Fibroblast of lung (primary cell): ENCODE measurements around the gene MYO10. TPM values are rescaled to one million over a fixed set of nuclear protein-coding genes. Genes with fewer than 3 reads are reported as not detected.

Source experiments
- DNase-seq, 2 donors: peaks; one replicate each; pipeline versions ENCODE4 v3.0.0 to v3.0.0-alpha.2; 2010; ENCODE audit warnings: low read depth in 2 of 2
- H2AFZ ChIP-seq: 2 replicates; pipeline ENCODE4 v1.5.1; 2012; ENCODE audit warnings: low read length, control low read depth, inconsistent platforms
- H3K27ac ChIP-seq: 2 replicates; pipeline ENCODE4 v1.5.1; 2011; ENCODE audit warnings: low read length, control low read depth; ENCODE audit not compliant: insufficient read depth
- H3K27me3 ChIP-seq: 2 replicates; pipeline ENCODE4 v1.5.1; 2011; ENCODE audit warnings: mild to moderate bottlenecking, low read length; ENCODE audit not compliant: control insufficient read depth, insufficient read depth
- H3K36me3 ChIP-seq: 2 replicates; pipeline ENCODE4 v1.5.1; 2011; ENCODE audit warnings: low read length; ENCODE audit not compliant: control insufficient read depth, insufficient read depth
- H3K4me1 ChIP-seq: 2 replicates; pipeline ENCODE4 v1.5.1; 2011; ENCODE audit warnings: low read length; ENCODE audit not compliant: control insufficient read depth, insufficient read depth; ENCODE audit errors: extremely low read depth
- H3K4me2 ChIP-seq: 2 replicates; pipeline ENCODE4 v1.5.1; 2011; ENCODE audit warnings: low read length, control low read depth; ENCODE audit not compliant: insufficient read depth; ENCODE audit errors: extremely low read depth
- H3K4me3 ChIP-seq, 4 experiments: fragments of 200-600 bp in 1 of 4; sonication (generic) in 1 of 4; replicated peaks in 1 of 4; 2 replicates each; pipeline ENCODE4 v1.5.1; 2011 to 2016; ENCODE audit warnings: low read length in 4 of 4, low read depth in 3 of 4, mild to moderate bottlenecking in 3 of 4, control low read depth in 2 of 4, inconsistent platforms in 1 of 4, mixed read lengths in 1 of 4; ENCODE audit not compliant: insufficient read depth in 1 of 4; ENCODE audit errors: control extremely low read depth in 1 of 4
- H3K79me2 ChIP-seq: 2 replicates; pipeline ENCODE4 v1.5.1; 2012; ENCODE audit warnings: mild to moderate bottlenecking, low read length, inconsistent platforms; ENCODE audit not compliant: control insufficient read depth, insufficient read depth
- H3K9ac ChIP-seq: 2 replicates; pipeline ENCODE4 v1.5.1; 2011; ENCODE audit warnings: mild to moderate bottlenecking, low read length, control low read depth; ENCODE audit not compliant: insufficient read depth
- H3K9me3 ChIP-seq: 2 replicates; pipeline ENCODE4 v1.5.1; 2012; ENCODE audit warnings: low read depth, low read length; ENCODE audit not compliant: control insufficient read depth, insufficient read depth
- H4K20me1 ChIP-seq: 2 replicates; pipeline ENCODE4 v1.5.1; 2011; ENCODE audit warnings: low read length; ENCODE audit not compliant: control insufficient read depth, insufficient read depth; ENCODE audit errors: extremely low read depth
- CTCF ChIP-seq, 2 donors: IDR thresholded peaks in 1 of 2; conservative IDR thresholded peaks in 1 of 2; 1 replicate in 1 of 2; 2 replicates in 1 of 2; pipeline ENCODE4 v1.5.1; 2011 to 2012; ENCODE audit warnings: low read length in 2 of 2, control low read depth in 1 of 2, inconsistent platforms in 1 of 2, low read depth in 1 of 2, mild to moderate bottlenecking in 1 of 2
- EZH2 ChIP-seq: IDR thresholded peaks from 2 replicates; pipeline ENCODE4 v1.5.1; 2012; ENCODE audit warnings: low read length, control low read depth, mild to moderate bottlenecking; ENCODE audit errors: missing control alignments
- polyA plus RNA-seq, 2 donors: library from polyadenylated mRNA; depleted of rRNA in 1 of 2; stranded (reverse) in 1 of 2; unstranded in 1 of 2; fragments of >200 nt; gene quantifications; 2 replicates each; pipeline ENCODE4 v1.2.1, GENCODE V29; 2011 to 2012; ENCODE audit warnings: missing spikeins in 1 of 2
- total RNA-seq: library from RNA; depleted of rRNA; stranded (reverse); fragments of >200 nt; gene quantifications from 2 replicates; pipeline ENCODE4 v1.2.1, GENCODE V29; 2014

MYO10 gene
- total and polyA plus RNA-seq, 2 donors (not counting 1 experiment from before 2014, with no cell fraction given), result 16.6 to 82.2 TPM

GRCh38 chr5:16709691-16710433 lies 226.2 kb downstream of the MYO10 start:
- no peak overlapping the region for H3K9ac ChIP-seq
- no peaks in the 10 kb centered on the region for H4K20me1 ChIP-seq
- no peak overlapping the region for H3K27ac ChIP-seq
- no peak overlapping the region for H3K4me2 ChIP-seq
- H3K4me1 ChIP-seq, result peaks cover 3% of the 10 kb centered on the region
- H3K79me2 ChIP-seq, result peaks cover 1% of the 10 kb centered on the region
- H2AFZ ChIP-seq, result no peak overlapping the region
- no peak overlapping the region for H3K4me3 ChIP-seq
- TF ChIP-seq CTCF (conservative IDR thresholded peaks at IDR 0.05 in 1 of 2, IDR thresholded peaks at IDR 0.05 in 1 of 2; ENCODE audit: low read depth in 1 of 2, low read length in 2 of 2) (no peak), EZH2 (no peak)
- no peaks in the 10 kb centered on the region for H3K27me3 ChIP-seq
- H3K9me3 ChIP-seq, result no peaks in the 10 kb centered on the region
- peaks cover 4% of the 10 kb centered on the region for H3K36me3 ChIP-seq
- no peak for DNase-seq

- H4K20me1 ChIP-seq, result no peaks in the 10 kb centered on the region
Observed at GRCh38 chr5:16707869-16708192, 228.3 kb downstream of the MYO10 start.

More at GRCh38 chr5:16707869-16708192, 228.3 kb downstream of the MYO10 start:
- Histone ChIP-seq H3K9me3 (no peaks in the 10 kb centered on the region), H3K9ac (no peak overlapping the region), H3K27me3 (no peaks in the 10 kb centered on the region), H3K4me3 (no peak overlapping the region), H3K27ac (no peak overlapping the region), H3K79me2 (no peaks in the 10 kb centered on the region), H3K4me1 (no peaks in the 10 kb centered on the region), H3K4me2 (no peak overlapping the region), H2AFZ (no peak overlapping the region), H3K36me3 (peaks cover 6% of the 10 kb centered on the region)
- no peak for TF ChIP-seq EZH2
- TF ChIP-seq CTCF (conservative IDR thresholded peaks at IDR 0.05 in 1 of 2, IDR thresholded peaks at IDR 0.05 in 1 of 2; ENCODE audit: low read depth in 1 of 2, low read length in 2 of 2), result no peak
- no peak for DNase-seq
